HL-60 (cell line): ENCODE data around the gene CNTNAP2.

Experiments
- CTCF ChIP-seq: IDR thresholded peaks from one replicate; pipeline ENCODE4 v1.5.1; 2011; ENCODE audit warnings: low read length, control low read depth, inconsistent platforms; ENCODE audit not compliant: insufficient read depth
- GABPA ChIP-seq: IDR thresholded peaks from 2 replicates; pipeline ENCODE4 v1.6.1; 2012; ENCODE audit warnings: low read depth
- POLR2AphosphoS5 ChIP-seq: IDR thresholded peaks from 2 replicates; pipeline ENCODE4 v1.6.1; 2012; ENCODE audit warnings: low read depth

DNA sequence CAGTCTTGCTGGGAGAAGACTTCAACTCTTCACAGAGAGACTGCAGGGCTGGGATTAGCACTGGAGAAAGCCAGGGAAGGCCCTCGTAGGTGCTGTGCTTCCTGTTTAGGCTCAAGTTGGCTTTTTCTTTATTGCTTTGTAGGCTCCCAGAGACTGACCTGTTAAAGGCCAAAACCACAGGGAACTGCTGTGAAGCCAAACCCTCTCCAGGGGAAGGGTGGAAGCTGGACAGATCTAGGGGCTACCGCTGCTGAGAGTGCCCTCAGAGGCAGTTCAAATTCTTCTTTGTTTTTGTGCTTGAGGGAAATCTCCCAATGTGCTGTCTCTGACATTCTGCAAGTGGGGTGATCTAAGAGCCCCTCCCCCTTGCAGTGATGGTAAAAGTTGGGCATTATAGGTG, 198.4 kb downstream of the CNTNAP2 start:
- TF ChIP-seq CTCF, result no peak
- TF ChIP-seq GABPA, result no peak
- TF ChIP-seq POLR2AphosphoS5, result no peak
